Measurements from ENCODE around the gene NKX3-2.

NKX3-2 gene

DNA sequence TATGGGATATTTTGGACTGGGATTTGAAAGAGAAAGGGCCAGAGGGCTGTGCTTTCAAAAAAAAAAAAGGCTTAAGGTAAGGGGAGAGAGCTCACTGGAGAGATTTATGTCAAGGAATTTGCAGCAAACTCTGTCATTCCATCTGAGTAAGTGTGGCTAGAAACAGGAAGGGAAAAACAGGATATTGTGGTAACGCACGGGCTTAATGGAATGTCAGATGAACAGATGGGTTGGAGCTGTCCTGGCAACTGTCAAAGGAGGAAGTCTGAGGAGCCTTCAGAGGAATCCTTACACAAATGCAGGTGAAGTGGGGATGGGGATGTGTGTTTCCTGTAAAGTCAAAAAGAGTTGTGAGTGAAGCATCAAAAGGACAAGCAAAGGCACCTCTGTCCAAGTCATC, 15.1 kb upstream of the NKX3-2 start:
- ATAC-seq: peak; percentile 97
- TF ChIP-seq CSRNP3 (CRISPR knock-in tag; IDR thresholded peaks at IDR 0.05): no peak
- TF ChIP-seq TOX (CRISPR knock-in tag; IDR thresholded peaks at IDR 0.05; ENCODE audit: borderline replicate concordance): no peak

- TF ChIP-seq ZC3H10 (CRISPR knock-in tag; IDR thresholded peaks at IDR 0.05) (no peak), OSR1 (CRISPR knock-in tag; IDR thresholded peaks at IDR 0.05) (no peak), RARB (CRISPR knock-in tag; IDR thresholded peaks at IDR 0.05) (no peak), ZNF565 (CRISPR knock-in tag; conservative IDR thresholded peaks at IDR 0.05; ENCODE audit: low read depth) (no peak), ZNF8 (CRISPR knock-in tag; IDR thresholded peaks at IDR 0.05) (no peak)
- TF ChIP-seq, protein P1, sequence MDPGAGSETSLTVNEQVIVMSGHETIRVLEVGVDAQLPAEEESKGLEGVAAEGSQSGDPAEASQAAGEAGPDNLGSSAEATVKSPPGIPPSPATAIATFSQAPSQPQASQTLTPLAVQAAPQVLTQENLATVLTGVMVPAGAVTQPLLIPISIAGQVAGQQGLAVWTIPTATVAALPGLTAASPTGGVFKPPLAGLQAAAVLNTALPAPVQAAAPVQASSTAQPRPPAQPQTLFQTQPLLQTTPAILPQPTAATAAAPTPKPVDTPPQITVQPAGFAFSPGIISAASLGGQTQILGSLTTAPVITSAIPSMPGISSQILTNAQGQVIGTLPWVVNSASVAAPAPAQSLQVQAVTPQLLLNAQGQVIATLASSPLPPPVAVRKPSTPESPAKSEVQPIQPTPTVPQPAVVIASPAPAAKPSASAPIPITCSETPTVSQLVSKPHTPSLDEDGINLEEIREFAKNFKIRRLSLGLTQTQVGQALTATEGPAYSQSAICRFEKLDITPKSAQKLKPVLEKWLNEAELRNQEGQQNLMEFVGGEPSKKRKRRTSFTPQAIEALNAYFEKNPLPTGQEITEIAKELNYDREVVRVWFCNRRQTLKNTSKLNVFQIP (CRISPR knock-in tag; IDR thresholded peaks at IDR 0.05; ENCODE audit: borderline replicate concordance, low read depth): no peak
- TF ChIP-seq, protein P2, sequence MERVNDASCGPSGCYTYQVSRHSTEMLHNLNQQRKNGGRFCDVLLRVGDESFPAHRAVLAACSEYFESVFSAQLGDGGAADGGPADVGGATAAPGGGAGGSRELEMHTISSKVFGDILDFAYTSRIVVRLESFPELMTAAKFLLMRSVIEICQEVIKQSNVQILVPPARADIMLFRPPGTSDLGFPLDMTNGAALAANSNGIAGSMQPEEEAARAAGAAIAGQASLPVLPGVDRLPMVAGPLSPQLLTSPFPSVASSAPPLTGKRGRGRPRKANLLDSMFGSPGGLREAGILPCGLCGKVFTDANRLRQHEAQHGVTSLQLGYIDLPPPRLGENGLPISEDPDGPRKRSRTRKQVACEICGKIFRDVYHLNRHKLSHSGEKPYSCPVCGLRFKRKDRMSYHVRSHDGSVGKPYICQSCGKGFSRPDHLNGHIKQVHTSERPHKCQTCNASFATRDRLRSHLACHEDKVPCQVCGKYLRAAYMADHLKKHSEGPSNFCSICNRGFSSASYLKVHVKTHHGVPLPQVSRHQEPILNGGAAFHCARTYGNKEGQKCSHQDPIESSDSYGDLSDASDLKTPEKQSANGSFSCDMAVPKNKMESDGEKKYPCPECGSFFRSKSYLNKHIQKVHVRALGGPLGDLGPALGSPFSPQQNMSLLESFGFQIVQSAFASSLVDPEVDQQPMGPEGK (CRISPR knock-in tag; IDR thresholded peaks at IDR 0.05; ENCODE audit: borderline replicate concordance): no peak
Measured at GRCh38 chr4:13558881-13559280, 14.6 kb upstream of the NKX3-2 start.

GRCh38 chr4:13555325-13555724, 11.0 kb upstream of the NKX3-2 start:
- ATAC-seq: no peak
- no peak for TF ChIP-seq CSRNP3 (CRISPR knock-in tag; IDR thresholded peaks at IDR 0.05)
- no peak for TF ChIP-seq ZFP30 (CRISPR knock-in tag; IDR thresholded peaks at IDR 0.05)
- no peak for TF ChIP-seq ESRRG (CRISPR knock-in tag; IDR thresholded peaks at IDR 0.05)

More at GRCh38 chr4:13558881-13559280, 14.6 kb upstream of the NKX3-2 start:
- no peak; the same call in 2 of the 3 replicates for ATAC-seq

DNA sequence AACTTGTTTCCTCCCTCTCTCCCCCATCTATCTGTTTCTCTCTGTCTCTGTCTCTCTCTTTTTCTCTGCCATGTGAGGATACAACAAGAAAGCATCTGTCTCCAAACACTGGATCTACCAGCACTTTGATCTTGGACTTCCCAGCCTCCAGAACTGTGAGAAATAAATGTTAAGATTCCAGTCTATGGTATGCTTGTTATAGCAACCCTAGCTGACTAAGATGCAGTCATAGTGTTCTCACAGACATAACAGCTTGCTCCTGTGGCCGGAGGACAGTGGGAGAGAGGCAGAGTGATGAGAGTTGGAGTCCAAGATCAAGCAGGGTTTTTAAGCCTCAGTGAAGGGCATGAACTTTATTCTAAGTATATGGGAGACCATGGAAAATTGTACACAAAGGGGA, 8.8 kb upstream of the NKX3-2 start:
- no peak for TF ChIP-seq ZNF565 (CRISPR knock-in tag; conservative IDR thresholded peaks at IDR 0.05; ENCODE audit: low read depth)
- TF ChIP-seq ZFP30 (CRISPR knock-in tag; IDR thresholded peaks at IDR 0.05): no peak
- TF ChIP-seq, protein P1 (CRISPR knock-in tag; IDR thresholded peaks at IDR 0.05; ENCODE audit: borderline replicate concordance, low read depth): no peak
- TF ChIP-seq ARNTL (CRISPR knock-in tag; IDR thresholded peaks at IDR 0.05; ENCODE audit: borderline replicate concordance, low read depth): no peak
- no peak for TF ChIP-seq GLIS3 (CRISPR knock-in tag; IDR thresholded peaks at IDR 0.05)
- TF ChIP-seq TSHZ2 (CRISPR knock-in tag; IDR thresholded peaks at IDR 0.05): no peak
- no peak for TF ChIP-seq ESRRG (CRISPR knock-in tag; IDR thresholded peaks at IDR 0.05)
- TF ChIP-seq ISL1 (CRISPR knock-in tag; IDR thresholded peaks at IDR 0.05): no peak
- TF ChIP-seq ZNF70 (CRISPR knock-in tag; IDR thresholded peaks at IDR 0.05): no peak
- TF ChIP-seq BACH2 (CRISPR knock-in tag; IDR thresholded peaks at IDR 0.05; ENCODE audit: borderline replicate concordance): no peak
- TF ChIP-seq CSRNP3 (CRISPR knock-in tag; IDR thresholded peaks at IDR 0.05): no peak
- TF ChIP-seq SNAI2 (CRISPR knock-in tag; IDR thresholded peaks at IDR 0.05): no peak
- TF ChIP-seq RARB (CRISPR knock-in tag; IDR thresholded peaks at IDR 0.05): no peak
- no peak for ATAC-seq
